HL-60 (cell line): ENCODE measurements around the gene TOMM40.
"Not testable (repeated sequence)": the region's sequence is repeated elsewhere in the genome, so short reads cannot be mapped to it uniquely, and the experiment has no call there.

Experiments
- DNase-seq, 2 experiments: peaks; one replicate each; pipeline ENCODE4 v3.0.0-alpha.2; 2010 to 2020; ENCODE audit warnings: low read depth in 1 of 2, low spot score in 1 of 2
- H3K27ac ChIP-seq: fragments of 250-450 bp; sonication (Bioruptor Pico); replicated peaks from 2 replicates; pipeline ENCODE4 v1.5.1; 2020; ENCODE audit warnings: mild to moderate bottlenecking, moderate library complexity
- H3K27me3 ChIP-seq: fragments of 250-450 bp; sonication (Bioruptor Pico); 2 replicates; pipeline ENCODE4 v1.5.1; 2021; ENCODE audit warnings: mild to moderate bottlenecking, moderate library complexity; ENCODE audit not compliant: insufficient read depth, poor library complexity, severe bottlenecking
- H3K4me3 ChIP-seq: replicated peaks from 2 replicates; pipeline ENCODE4 v1.5.1; 2011; ENCODE audit warnings: mild to moderate bottlenecking, control low read depth, low read length; ENCODE audit not compliant: insufficient read depth
- GABPA ChIP-seq: IDR thresholded peaks from 2 replicates; pipeline ENCODE4 v1.6.1; 2012; ENCODE audit warnings: low read depth
- POLR2AphosphoS5 ChIP-seq: IDR thresholded peaks from 2 replicates; pipeline ENCODE4 v1.6.1; 2012; ENCODE audit warnings: low read depth
- SPI1 ChIP-seq: IDR thresholded peaks from 2 replicates; pipeline ENCODE4 v1.6.1; 2012; ENCODE audit warnings: low read depth, mild to moderate bottlenecking, borderline replicate concordance
- TF ChIP-seq, protein P1 (sequence below): IDR thresholded peaks from one replicate; pipeline ENCODE4 v1.5.1; 2011; ENCODE audit warnings: low read length, control low read depth, inconsistent platforms; ENCODE audit not compliant: insufficient read depth
- TF ChIP-seq, protein P2 (sequence below): IDR thresholded peaks from 2 replicates; pipeline ENCODE4 v1.6.1; 2012; ENCODE audit warnings: low read depth; ENCODE audit not compliant: insufficient replicate concordance

Gene TOMM40

DNA sequence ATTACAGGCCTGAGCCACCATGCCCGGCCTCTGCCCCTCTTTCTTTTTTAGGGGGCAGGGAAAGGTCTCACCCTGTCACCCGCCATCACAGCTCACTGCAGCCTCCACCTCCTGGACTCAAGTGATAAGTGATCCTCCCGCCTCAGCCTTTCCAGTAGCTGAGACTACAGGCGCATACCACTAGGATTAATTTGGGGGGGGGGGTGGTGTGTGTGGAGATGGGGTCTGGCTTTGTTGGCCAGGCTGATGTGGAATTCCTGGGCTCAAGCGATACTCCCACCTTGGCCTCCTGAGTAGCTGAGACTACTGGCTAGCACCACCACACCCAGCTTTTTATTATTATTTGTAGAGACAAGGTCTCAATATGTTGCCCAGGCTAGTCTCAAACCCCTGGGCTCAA is 18.7 kb downstream of the TOMM40 start:
- Histone ChIP-seq H3K4me3 (no peak overlapping the region), H3K27ac (no peak overlapping the region), H3K27me3 (peaks cover 10% of the 10 kb centered on the region)
- TF ChIP-seq GABPA (no peak), POLR2AphosphoS5 (no peak), SPI1 (no peak)
- TF ChIP-seq, protein P1, sequence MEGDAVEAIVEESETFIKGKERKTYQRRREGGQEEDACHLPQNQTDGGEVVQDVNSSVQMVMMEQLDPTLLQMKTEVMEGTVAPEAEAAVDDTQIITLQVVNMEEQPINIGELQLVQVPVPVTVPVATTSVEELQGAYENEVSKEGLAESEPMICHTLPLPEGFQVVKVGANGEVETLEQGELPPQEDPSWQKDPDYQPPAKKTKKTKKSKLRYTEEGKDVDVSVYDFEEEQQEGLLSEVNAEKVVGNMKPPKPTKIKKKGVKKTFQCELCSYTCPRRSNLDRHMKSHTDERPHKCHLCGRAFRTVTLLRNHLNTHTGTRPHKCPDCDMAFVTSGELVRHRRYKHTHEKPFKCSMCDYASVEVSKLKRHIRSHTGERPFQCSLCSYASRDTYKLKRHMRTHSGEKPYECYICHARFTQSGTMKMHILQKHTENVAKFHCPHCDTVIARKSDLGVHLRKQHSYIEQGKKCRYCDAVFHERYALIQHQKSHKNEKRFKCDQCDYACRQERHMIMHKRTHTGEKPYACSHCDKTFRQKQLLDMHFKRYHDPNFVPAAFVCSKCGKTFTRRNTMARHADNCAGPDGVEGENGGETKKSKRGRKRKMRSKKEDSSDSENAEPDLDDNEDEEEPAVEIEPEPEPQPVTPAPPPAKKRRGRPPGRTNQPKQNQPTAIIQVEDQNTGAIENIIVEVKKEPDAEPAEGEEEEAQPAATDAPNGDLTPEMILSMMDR = no peak
- TF ChIP-seq, protein P2, sequence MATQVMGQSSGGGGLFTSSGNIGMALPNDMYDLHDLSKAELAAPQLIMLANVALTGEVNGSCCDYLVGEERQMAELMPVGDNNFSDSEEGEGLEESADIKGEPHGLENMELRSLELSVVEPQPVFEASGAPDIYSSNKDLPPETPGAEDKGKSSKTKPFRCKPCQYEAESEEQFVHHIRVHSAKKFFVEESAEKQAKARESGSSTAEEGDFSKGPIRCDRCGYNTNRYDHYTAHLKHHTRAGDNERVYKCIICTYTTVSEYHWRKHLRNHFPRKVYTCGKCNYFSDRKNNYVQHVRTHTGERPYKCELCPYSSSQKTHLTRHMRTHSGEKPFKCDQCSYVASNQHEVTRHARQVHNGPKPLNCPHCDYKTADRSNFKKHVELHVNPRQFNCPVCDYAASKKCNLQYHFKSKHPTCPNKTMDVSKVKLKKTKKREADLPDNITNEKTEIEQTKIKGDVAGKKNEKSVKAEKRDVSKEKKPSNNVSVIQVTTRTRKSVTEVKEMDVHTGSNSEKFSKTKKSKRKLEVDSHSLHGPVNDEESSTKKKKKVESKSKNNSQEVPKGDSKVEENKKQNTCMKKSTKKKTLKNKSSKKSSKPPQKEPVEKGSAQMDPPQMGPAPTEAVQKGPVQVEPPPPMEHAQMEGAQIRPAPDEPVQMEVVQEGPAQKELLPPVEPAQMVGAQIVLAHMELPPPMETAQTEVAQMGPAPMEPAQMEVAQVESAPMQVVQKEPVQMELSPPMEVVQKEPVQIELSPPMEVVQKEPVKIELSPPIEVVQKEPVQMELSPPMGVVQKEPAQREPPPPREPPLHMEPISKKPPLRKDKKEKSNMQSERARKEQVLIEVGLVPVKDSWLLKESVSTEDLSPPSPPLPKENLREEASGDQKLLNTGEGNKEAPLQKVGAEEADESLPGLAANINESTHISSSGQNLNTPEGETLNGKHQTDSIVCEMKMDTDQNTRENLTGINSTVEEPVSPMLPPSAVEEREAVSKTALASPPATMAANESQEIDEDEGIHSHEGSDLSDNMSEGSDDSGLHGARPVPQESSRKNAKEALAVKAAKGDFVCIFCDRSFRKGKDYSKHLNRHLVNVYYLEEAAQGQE = no peak
- DNase-seq = no peak

DNA sequence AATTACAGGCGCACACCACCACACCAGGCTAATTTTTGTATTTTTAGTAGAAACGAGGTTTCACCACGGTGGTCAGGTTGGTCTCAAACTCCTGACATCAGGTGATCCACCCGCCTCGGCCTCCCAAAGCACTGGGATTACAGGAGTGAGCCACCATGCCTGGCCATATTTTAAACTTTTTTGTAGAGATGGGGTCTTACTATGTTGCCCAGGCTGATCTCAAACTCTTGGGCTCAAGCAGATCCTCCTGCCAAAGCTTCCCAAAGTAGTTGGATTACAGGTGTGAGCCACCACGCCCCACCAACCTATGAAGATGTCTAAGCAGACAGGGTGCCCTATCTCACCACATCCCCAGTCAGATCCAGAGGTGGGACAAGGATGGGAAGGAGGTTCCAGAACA is 20.8 kb downstream of the TOMM40 start:
- H3K27me3 ChIP-seq, H3K4me3 ChIP-seq, H3K27ac ChIP-seq, DNase-seq: not testable (repeated sequence)

DNA sequence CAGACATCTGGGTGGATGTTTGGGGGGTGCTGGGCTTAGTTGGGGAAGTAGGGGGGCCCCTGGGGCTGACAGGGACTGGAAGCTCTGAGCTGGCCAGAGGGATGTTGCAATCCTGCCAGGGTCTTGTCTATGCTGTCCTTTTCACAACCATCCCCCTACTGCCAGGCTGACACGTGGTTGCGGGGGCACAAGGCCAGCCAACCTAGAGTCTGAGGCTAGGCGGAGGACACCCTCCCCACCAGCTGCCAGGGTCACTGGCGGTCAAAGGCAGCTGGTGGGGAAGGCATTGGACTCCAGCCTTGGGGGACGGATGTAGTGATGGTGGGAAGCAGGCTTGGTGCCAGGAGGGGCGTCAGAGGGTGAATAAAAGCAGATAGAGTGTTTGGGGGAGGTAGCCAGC is 21.8 kb downstream of the TOMM40 start:
- Histone ChIP-seq H3K27me3 (no peaks in the 10 kb centered on the region), H3K27ac (no peak overlapping the region), H3K4me3 (no peak overlapping the region)
- DNase-seq = no peak
- TF ChIP-seq POLR2AphosphoS5 = no peak
- TF ChIP-seq, protein P1 = no peak

DNA sequence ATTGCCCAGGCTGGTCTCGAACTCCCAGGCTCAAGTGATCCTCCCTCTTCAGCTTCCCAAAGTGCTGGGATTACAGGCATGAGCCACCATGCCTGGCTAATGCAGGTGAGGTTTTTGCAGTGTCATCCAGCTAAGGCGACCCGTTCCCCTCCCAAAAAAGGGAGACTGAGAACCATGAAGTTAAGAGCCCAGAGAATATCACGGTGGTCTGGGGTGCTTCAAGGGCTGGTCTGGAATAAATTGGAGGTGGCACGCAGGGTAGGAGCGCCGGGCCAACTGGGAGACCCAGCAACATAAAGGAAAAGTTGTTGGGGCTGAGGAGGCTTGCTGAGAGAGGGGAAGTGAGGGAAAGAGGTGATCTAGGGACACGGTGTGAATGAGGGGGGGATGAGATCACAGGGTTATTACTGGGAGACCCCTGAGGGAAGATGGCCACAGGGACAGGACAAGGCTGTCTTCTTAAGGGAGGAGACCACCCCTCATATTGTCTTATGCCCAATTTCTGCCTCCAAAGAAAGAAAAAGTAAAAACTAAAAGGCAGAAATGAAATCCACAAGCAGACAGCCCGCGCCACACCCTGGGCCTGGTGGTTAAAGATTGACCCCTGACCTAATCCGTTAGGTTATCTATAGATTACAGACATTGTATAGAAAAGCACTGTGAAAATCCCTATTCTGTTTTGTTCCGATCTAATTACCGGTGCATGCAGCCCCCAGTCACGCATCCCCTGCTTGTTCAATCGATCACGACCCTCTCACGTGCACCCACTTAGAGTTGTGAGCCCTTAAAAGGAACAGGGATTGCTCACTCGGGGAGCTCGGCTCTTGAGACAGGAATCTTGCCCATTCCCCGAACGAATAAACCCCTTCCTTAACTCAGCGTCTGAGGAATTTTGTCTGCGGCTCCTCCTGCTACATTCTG is 22.7 kb downstream of the TOMM40 start:
- not testable (repeated sequence) for H3K27ac ChIP-seq, H3K4me3 ChIP-seq, DNase-seq, H3K27me3 ChIP-seq
- peak; percentile 11; the same call in 1 of the 2 replicates for TF ChIP-seq SPI1

DNA sequence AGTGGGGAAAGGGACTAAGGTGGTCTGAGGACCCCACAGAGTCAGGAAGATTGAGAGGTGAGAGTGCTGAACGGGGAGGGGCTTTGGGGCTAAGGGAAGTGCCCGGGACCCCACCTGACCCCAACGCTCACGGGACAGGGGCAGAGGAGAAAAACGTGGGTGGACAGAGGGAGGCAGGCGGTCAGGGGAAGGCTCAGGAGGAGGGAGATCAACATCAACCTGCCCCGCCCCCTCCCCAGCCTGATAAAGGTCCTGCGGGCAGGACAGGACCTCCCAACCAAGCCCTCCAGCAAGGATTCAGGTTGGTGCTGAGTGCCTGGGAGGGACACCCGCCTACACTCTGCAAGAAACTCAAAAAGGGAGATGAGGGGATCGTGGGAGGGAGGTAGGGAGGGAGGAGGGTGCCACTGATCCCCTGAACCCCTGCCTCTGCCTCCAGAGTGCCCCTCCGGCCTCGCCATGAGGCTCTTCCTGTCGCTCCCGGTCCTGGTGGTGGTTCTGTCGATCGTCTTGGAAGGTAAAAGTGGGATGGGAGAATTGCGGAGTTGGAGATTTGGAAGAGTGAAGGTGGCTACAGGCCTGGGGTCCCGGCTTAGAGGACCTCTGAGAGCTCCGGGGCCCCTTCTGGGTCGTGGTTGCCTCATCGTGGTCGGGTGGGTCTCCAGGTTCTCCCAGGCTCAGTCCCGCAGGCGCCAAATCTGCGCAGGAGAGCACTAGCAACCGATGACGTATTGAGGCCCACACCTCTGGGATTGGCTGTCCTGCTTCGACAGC is 23.6 kb downstream of the TOMM40 start, which contains the start of gene APOC1:
Gene APOC1 (plus strand): TSS at position 176 of the 774 bp plus-strand sequence. CDS start 284 bp downstream, at position 460.
- H3K27me3 ChIP-seq, H3K27ac ChIP-seq: not testable (repeated sequence)
- peak in 1 of 2 experiments; percentile 77 for DNase-seq
- peak within 1 kb of the TSS; percentile 23 for H3K4me3 ChIP-seq

DNA sequence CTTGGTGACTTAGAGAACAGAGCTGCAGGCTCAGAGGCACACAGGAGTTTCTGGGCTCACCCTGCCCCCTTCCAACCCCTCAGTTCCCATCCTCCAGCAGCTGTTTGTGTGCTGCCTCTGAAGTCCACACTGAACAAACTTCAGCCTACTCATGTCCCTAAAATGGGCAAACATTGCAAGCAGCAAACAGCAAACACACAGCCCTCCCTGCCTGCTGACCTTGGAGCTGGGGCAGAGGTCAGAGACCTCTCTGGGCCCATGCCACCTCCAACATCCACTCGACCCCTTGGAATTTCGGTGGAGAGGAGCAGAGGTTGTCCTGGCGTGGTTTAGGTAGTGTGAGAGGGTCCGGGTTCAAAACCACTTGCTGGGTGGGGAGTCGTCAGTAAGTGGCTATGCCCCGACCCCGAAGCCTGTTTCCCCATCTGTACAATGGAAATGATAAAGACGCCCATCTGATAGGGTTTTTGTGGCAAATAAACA is 33.2 kb downstream of the TOMM40 start:
- TF ChIP-seq GABPA (no peak), POLR2AphosphoS5 (no peak), SPI1 (no peak)
- TF ChIP-seq, protein P1 = no peak
- TF ChIP-seq, protein P2 = no peak
- H3K27ac ChIP-seq = peak overlapping the region; percentile 45
- no peak for DNase-seq

More for the DNA sequence above, 33.2 kb downstream of the TOMM40 start:
- H3K27me3 ChIP-seq = no peaks in the 10 kb centered on the region
- H3K4me3 ChIP-seq = no peak overlapping the region
